ENCODE results near the gene HLA-F.

Gene HLA-F

GRCh38 chr6:29724937-29725869 is 2.0 kb downstream of the HLA-F start:
- no peak for DNase-seq

DNA sequence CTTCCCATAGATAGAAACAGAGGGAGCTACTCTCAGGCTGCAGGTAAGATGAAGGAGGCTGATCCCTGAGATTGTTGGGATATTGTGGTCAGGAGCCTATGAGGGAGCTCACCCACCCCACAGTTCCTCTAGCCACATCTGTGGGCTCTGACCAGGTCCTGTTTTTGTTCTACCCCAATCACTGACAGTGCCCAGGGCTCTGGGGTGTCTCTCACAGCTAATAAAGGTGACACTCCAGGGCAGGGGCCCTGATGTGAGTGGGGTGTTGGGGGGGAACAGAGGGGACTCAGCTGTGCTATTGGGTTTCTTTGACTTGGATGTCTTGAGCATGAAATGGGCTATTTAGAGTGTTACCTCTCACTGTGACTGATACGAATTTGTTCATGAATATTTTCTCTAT is 2.8 kb downstream of the HLA-F start:
- no peak for DNase-seq

DNA sequence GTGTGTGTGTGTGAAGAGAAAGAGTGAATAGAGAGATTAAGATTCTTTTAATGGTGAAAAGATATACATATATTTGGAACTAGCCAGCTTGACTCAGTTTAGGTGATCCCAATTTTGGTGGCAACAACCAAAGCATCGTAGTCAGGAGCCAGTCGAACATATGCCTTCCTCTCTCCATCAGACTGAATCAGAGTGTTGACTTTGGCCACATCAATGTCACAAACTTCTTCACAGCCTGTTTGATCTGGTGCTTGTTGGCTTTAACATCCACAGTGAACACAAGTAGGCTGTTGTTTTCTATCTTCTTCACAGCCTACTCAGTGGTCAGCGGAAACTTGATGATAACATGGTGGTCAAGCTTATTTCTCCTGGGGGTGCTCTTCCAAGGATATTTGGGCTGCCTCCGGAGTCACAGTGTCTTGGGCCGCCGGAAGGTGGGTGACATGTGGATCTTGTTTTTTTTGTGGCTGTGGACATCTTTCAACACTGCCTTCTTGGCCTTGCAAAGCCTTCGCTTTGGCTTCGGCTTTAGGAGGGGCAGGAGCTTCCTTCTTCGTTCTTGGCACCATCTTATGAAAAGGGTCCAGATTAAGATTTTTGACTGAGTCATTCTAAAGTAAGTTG is 3.4 kb downstream of the HLA-F start:
- DNase-seq, result no peak

GRCh38 chr6:29727637-29728036 is 4.4 kb downstream of the HLA-F start:
- DNase-seq, result no peak

DNA sequence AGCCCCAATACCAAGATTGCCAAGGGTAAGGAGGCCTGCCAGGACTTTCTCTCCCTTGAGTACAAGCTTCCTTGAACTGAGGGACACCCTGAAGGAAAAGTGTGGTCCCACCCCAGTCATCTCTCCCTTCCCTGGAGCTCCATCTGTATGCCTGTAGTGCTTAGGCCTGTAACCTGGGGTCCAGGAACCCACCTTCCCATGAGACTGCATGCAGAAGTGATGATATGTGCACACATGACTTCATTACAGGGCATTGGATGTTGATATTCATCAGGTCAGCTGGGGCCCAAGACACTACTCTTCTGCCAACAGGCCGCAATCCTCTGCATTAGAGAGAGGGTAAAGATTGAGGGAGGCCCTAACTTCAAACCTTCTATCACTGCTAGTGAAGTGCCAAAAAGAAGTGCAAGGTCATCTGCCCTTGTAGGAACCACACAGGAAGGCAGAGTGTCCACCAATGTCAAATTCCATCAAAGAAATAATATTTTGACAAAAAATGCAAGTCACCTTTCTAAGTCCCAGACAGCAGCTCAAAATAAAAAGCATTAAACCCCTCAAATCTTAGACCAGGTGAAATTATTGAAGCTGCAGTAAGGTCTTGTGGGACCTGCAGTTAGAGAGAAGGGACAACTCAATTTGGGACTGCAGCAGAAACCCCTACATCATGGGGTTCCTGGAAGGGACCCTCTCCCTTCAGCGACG is 5.1 kb downstream of the HLA-F start:
- no peak for DNase-seq

GRCh38 chr6:29728875-29729270 is 5.6 kb downstream of the HLA-F start:
- DNase-seq, result no peak

- DNase-seq, result no peak
Measured at GRCh38 chr6:29729774-29730328, 6.6 kb downstream of the HLA-F start.

DNA sequence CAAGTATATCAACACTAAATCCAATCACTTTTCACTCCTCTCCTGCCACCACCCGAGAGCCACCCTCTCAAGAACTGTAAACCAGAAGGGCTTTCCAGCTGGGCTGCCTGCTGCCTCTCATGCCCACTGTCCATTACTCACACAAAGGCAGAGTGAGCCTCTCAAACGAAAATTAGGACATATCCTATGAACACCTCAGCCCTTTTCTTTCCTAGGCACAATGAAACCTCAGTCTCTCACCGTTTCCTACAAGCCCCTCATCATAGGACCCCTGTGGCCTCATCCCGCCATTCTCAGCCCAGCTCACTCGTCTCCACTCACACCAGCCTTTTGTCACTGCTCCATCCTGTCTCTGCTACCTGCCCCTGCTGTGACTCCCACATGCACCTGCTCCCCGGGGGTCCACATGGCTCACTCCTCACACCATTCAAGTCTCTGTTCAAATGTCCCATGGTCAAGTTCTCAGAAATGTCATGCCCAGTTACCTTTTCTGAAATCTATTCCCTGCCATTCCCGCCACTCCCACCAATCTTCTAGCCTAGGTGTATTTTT is 7.4 kb downstream of the HLA-F start:
- DNase-seq, result no peak

DNA sequence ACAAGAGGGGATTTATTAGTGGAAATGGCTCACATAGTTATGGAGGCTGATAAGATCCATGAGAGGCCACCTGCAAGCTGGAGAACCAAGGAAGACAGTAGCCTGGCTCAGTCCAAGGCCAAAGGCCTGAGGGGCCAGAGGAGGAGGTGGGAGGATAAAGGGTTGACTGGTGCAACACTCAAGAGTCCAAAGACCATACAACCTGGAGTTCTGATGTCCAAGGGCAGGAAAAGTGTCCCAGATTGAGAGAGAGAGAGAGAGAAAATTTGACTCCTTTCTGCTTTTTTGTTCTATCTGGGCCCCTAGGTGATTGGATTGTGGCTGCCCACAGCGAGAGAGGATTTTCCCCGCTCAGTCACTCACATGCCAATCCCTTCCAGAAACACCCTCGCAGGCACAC is 8.0 kb downstream of the HLA-F start:
- DNase-seq, result no peak

- DNase-seq, result no peak
Measured at GRCh38 chr6:29733057-29733456, 9.8 kb downstream of the HLA-F start.

DNA sequence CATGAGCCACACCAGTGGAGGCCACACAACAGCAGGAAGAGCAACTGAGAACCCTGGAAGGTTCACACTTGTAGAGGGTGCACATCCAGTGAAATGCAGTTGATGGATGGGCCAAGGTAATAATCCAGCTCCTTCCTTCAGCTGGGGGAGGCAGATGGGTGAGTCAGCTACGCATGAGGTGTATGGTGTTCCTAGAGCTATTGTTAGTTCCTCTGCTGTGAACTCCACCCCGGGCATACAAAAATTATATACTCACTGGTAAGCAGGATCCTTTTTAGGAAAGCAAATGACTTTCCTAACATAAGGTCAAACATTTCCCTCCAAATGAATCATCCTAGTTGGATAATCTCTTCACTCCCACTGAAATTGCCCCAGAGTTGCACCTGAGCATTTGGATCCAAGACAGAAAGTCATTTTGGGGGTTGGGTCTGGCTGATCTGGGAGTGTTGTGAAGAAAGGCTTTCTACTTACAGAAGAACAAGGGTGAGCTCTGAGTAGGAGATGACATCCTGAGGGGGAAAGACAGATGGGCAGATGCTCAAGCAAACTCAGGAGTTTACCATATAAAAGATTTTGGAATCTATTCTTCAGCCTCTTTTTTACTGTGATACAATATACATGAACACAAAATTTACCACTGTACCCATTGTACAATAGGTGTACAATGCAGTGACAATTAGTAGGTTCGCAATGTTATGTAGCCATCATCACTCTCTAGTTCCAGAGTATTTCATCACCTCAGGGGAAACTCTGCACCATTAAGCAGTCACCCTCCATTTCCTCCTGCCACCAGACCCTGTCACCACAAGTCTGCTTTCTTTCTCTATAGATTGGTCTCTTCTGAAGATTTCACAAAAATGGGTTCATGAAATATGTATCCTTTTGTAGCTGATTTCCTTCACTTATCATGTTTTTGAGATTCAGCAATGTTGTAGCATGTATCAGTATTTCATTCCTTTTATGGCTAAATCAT is 11.1 kb downstream of the HLA-F start:
- DNase-seq, result no peak

DNA sequence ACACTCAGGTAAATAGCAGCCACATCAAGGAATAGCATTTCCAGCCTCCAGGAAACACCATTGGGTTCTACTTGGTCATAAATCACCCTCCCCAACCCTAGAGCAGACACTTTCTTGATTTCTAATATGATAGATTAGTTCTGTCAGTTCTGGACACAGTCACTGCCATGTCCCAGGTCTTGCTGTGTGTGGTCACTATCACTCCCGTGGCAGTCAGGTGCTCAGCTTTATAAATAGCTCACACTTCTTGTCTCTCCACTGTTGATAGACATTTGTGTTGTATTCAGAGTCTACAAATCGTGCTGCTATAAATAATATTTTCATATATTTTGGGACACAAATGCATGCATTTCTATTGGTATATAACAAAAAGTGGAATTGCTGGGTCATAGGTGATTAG is 13.3 kb downstream of the HLA-F start:
- no peak for DNase-seq

GRCh38 chr6:29737707-29738630 is 14.7 kb downstream of the HLA-F start:
- DNase-seq, result peak; percentile 72

DNA sequence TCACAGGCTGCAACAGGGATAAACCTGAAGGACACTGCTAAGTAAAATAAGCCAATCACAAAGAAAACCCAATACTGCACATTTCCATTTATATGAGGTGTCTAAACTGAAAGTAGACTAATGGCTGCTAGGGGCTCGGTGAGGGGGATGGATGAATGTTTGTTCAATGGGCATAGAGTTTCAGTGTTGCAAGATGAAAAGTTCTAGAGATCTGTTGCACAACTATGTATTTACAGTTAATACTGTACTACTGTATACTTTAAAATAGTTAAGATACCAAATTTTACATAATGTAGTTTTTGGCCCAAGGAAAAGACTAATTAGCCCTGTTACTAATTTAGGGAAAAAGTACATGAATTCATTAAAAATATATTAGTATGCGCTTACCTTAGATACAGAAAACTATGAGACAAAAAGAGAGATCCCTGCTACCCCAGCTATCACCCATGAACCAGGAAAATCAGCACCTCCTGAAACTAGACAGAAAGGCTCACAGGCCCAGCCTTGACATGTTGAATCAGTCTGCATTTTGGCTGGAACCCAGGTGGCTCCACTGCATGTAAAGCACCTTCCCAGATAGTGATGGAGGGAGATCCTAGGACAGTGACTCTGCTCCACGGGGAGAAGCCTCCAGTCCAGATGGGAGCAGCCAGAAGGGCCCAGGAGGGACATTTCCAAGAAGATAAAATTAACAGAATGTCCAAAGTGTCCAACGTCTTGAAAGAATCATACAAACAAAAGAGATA is 16.1 kb downstream of the HLA-F start:
- DNase-seq, result no peak

- DNase-seq, result no peak
Measured at GRCh38 chr6:29739882-29740261, 16.6 kb downstream of the HLA-F start.

DNA sequence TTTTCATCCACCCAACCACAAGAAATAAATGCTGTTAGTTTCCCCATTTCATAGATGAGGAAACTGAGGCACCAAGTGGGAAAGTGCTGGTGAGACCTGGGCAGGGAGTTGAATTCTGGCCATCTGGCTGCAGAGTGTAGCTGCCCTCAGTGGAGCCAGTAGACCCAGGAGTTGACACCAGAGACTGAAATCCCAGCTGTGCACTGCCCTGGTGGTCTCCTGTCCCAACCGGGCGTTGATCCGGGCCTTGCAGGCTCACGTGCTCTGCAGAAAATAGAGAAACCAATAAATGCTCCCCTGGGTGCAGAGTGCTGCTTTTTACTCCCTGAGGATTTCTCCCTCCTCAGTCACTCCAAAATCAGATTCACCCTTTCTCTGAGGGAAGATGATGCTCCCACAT is 18.4 kb downstream of the HLA-F start:
- no peak for DNase-seq

- no peak for DNase-seq
Measured at GRCh38 chr6:29742127-29742526, 18.9 kb downstream of the HLA-F start.

DNA sequence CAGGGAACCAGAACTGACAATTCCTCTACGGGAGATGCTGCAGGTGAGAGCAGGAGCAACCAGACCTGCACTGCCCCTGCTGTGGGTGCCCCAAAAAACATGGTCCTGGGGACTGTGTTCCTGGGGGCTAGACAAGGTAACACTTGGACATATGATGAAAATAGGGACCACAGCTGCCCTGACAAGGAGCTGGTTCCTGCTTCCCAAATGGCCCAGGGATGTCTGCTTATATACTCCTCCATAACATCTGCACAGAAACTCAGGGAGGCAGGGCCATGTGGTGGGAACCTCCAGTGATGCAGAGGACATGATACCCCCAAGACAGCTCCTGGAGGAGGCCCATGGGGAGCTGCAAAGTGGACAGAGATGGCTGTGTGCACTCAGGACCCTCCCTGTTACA is 19.8 kb downstream of the HLA-F start:
- DNase-seq, result no peak

DNA sequence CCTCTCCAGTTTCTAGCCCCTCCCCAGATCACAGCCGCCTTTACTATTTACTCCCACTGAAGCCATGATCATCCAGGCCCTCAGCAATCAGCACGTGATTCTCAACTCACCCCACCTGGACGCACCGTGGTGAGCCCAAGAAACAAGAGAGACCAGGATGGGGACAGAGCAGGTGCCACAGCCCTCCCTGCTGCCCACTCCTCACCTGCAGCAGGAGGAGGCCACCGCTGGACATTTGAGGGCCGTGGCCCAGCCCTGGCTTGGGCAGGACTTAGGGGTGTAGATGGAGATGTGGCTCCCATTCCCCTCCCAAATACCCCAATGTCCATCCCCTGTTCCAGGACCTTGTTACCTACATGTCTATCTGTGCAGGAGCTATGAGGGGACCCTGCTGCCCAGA is 20.3 kb downstream of the HLA-F start:
- no peak for DNase-seq

DNA sequence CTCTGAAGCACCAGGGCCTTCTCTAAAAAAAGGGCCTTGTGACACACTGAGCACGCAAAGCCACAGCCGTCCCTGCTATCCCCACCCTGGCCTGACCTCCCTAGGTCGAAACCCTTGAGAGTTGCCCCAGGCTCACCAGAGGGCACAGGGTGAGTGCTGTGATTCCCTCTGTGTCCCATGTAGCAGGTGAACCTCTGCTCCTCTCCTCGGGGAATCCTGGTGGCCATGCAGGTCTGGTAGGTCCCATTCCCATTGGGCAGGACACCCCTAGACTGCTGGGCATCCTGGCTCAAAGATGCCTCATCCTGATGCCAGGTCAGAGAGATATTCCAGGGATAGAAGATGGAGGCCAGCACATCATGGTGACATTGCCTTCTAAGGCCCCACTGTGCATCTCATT is 20.9 kb downstream of the HLA-F start:
- DNase-seq, result no peak
